ENCODE results near the gene CITED1.
"Not testable (repeated sequence)": the region's sequence is repeated elsewhere in the genome, so short reads cannot be mapped to it uniquely, and the experiment has no call there.

Gene CITED1, protein sequence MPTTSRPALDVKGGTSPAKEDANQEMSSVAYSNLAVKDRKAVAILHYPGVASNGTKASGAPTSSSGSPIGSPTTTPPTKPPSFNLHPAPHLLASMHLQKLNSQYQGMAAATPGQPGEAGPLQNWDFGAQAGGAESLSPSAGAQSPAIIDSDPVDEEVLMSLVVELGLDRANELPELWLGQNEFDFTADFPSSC

DNA sequence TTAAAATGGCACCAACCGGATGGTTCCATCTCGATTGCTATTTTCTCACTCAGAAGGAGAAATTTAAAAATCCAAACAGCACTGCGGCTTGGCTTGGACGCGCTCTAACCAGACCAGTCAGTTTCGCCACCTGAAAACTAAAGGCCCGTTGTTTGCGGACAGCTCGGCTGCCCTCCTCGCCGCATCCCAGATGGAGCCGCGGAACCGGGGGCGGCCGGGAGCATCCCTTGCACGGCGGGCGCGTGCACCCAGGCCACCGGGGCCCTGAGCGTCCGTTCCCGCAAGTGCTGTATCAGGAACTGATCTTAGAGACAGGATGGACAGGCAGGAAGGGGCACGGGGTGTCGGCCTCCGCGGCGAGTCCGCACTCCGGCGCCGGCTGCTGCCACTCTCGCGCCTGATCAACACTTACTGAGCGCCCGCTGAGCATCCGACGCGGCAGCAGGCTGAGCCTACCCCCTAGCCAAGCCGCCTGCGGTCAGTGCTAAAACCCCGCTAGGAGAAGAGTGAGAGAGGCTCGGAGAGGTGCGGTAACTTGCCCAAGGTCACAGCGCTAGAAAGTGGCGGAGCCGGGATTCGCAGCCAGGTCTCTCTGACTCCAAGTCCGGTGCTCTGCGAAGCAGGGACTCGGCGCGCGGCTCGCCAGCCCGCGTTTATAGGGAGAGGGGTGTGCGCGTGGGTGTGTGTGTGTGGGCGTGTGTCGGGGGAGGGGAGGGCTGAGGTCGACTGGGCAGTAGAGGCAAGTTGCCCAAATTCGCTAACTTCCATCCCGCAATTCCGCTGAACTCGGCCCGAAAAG lies at the start of gene CITED1:
Gene CITED1 (minus strand): TSS at position 629 of the 799 bp plus-strand sequence. CDS start 3,045 bp downstream, outside the sequence.
- peak in 1 of 2 experiments; percentile 48 for DNase-seq

DNA sequence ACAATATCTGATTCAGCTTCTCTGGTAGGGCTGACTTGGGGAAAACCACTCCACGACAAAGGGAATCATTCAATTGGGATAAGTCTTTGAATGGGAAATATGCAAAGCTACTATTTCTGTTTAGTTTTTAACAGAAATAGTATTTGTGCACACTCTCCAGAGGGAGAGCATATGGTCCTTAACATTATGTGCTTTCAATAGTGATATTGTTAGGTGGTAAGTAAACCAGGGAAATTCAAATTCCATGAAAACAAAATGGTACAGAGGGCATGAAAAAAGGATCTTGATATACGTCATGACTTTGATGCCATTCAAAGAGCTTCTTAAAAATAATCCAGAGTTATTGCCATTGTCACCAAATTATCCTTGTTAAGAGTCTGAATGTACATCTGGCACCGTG lies 47.1 kb upstream of the CITED1 start:
- DNase-seq = no peak

DNA sequence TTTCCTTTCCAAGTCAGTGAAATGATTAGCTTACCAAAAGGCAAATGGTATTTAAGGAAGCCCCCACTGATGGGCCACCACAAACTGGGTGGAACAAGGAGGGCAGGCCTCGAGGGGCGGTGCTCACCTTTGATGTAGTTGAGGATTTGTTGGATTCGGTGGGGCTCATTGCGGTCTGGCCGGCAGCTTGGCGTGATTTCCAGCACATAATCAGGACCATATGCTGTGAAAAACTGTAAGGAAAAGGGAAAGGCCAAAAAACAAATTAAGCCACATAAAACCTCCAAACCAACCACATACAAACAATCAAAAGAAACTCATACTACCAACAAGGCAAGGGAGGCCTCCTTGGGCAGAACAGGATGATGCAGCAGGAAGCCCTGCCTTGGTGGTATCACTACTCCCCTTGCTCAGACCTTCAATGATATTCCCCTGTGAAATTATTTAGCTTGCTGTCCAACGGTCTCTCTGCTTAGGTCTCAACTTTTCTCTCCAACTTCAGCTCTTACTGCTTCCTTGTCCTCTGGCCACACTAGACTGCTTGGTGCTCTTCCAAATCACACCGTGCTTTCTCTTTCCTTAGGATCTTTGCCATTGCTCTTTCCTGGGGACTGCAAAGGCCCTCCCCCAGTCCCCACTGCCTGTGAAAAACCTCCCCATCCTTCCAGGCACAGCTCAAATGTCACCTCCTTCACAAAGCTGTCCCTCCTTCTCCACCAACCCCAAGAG lies 46.1 kb upstream of the CITED1 start:
- DNase-seq = no peak

DNA sequence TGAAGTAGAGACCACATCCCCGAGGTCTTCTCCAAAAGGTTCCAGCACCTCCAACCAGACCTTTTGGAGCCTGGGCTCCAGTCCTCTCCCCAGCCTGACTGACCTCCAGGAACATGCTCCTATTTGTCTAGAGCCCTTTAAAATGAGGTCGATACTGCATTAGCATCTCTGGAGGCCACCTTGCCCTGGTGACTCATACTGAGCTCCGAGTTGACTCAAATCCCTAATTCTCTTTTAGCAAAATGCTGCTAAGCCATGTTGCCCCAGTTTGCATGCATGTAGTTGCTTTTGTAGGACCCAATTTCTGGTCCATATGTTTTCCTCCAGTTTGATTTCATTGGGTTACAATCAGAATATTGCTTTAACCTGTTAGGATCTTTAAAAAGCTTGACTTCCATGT lies 43.5 kb upstream of the CITED1 start:
- no peak for DNase-seq

DNA sequence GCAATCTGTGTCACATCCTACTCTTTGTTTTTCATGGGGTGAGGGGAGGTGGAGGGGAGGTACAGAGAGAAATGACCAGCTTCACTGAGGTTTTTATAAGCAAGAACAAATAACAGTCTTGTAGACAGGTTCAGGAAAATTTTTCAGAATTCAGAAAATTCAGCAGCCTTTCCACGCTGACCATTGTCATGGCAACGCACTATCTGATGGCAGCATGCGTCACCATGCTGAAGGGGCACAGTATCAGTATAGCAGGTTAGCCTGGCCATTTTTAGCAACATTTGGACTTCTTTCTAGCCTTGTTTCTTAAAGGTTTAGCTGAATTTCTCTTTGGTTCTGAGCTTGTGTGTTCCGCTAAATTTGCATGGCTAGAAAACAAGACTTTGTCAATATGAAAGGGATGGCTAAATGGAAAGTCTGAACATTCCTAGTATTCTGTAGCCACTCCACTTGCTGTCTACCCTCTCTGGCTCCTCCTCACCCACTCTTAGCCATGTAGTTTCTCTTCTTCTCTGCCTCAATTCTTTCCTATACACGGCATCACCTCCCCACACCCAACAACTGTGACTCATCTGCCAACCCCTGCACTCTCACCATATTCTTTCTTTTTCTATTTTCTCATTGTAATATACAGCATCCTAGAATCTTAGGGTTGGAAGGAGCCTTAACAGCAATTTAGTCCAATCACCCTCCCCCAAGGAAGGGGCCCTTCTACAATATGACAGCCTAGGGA lies 42.7 kb upstream of the CITED1 start:
- no peak for DNase-seq

DNA sequence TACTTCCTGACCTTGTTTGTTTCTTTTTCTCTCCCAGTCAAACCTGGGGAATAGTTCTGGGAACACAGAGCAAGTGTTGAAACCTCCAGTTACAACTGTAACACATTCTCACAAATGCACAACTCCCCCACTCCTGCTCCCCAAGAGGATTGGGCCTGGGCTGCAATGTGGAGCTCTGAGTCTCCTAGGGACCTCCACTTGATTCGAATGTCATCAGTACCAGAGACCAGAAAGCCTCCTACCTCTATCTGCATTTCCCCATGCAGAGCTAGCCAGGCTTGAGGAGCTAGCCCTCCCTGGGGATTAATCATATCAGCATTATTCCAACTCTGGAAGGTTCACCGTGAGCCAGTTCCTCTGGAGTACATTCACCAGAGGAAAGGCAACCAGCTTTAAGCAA lies 41.7 kb upstream of the CITED1 start:
- peak; percentile 27 to 49 for DNase-seq

DNA sequence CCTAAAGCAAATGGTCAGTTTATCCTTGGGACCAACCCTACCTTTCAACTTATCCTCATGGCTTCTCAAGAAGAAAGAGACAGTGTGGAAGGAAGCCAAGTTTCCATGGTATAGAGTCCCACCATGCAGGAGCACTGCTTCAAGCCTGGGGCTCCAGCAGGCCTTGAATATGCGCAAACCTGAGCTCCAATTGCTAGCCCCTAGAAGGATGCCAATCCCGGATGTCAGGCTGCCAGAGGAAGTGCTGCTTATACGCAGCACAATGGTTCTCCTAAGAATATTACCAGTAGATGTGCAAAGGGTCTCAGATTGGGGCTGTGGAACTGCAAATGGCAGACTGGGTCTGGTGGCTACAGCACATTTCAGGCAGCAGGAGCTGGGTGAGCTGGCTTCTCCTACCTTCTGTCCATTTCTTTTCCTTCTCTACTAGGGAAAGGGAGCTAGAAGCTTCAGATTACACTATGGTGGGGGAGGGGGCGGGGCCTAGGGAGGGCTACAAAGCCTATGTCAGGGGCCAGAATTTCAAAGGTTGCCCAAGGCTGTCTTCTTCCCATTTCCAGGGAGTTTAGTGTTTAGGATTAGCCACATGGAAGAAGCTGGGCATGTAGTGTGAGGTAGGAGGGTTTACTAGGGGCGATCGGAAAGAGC lies 40.7 kb upstream of the CITED1 start:
- DNase-seq = no peak

DNA sequence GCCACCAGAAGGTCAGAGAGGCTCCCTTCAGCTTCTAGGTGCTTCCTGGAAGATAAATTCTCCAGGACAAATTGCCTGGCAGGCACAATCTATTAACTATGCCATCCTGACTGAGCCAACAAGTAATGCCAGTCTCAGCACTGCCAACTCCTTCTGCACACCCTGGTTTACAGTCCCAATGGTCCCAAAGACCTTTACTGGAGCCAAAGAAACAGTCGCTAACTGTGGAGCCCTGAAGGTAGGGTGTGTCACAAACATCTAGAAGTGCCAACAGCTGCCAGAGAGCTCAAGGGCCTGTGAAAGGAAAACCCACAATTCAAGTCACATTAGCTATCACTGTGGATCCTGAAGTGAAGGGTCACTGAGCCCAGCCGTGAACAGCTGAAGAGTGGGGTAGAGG lies 34.9 kb upstream of the CITED1 start:
- no peak for DNase-seq

DNA sequence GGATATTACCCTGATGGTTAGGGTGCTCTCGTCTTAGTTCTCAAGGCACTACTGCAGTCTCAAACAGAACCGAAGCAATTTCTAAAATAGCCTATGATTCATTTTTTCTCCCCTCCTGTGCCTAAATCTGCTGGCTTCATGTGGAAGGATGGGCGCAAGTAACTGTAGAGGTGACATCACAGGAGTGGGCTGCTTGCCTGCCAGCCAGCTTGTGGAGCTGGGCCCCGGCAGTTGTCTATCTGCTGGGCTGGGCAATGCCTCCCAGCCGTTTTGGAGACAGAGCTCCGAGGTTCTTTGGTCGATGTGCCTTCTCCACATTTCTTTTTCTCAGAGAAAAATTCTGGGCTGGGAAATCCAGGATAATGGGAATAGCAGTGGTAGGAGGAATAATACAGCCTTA lies 34.3 kb upstream of the CITED1 start:
- no peak for DNase-seq

DNA sequence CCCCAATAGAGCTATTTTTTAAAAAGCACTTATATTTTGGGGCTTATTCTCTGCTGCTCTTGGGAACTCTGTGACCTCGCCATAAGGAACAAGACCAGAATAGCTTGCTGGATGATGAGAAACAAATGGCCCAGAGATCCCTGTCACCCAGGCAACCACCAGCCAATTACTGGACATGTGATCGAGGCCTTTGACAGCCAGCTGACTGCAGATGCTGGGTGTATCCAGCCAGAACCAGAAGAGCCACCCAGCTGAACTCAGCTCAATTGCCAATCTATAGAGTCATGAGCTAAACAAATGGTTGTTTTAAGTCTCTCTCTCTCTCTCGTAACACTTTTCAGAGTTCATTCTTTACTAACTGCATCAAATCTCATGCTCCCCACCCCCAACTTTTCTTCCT lies 24.4 kb upstream of the CITED1 start:
- no peak for DNase-seq

DNA sequence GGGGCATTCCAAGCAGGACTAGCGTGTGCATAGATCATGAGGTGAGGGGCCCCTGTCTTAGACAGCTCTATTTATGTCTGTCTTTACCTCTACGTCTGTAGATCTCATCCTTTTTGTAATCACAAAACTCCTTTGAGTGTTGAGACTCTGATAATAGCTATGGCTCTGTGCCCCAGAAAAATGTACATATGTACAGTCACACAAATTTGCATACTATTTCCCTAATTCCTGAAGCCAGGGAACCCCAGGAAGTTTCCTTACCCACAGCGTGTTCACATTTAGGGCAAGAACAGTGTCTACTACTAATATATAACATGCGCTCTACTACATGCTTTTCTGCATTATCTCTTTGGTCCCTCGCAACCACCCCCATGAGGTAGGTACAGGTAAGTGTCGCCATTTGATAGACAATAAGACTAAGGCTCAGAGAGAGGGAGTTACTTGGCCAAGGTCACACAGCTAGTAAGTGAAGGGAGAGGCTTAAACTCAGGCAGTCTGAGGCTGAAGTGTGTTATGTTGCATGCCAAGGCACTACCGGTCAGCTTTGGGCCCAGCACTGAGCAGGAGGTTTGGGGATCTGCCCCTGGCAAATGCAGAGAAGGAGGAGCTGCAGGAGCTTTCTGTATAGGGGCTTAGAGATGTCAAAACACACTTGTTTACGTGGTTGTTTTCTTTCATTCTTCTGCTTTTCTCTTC lies 21.0 kb upstream of the CITED1 start:
- peak in 1 of 2 experiments; percentile 39 for DNase-seq

DNA sequence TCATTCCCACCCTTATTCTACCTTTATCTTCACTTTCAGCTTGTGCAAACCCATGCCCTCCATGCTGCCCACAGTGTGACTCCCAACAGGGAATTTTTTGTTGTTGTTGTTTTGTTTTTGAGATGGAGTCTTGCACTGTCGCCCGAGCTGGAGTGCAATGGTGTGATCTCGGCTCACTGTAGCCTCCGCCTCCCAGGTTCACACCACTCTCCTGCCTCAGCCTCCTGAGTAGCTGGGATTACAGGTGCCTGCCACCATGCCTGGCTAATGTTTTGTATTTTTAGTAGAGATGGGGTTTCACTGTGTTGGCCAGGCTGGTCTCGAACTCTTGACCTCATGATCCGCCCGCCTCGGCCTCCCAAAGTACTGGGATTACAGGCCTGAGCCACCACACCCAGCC lies 13.9 kb upstream of the CITED1 start:
- not testable (repeated sequence) for DNase-seq

DNA sequence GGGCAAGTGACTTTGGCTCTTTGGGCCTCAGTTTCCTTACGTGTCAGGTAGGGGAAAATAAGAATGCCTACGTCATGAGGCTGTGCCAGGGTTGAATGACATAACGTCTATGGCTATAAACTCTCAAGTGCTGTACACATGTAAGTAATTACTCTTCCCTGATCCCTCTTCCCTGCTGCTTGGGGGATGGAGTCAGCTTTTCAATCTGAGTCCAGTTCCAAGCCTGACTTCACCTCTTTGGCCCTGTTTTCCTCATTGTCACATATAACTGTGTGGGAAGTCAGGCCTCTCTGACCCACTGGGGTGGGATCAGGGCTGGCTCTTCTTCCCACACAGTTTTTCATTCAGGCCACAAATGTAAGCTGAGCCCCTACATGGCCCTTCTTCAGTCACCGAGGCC lies 11.4 kb upstream of the CITED1 start:
- no peak for DNase-seq

DNA sequence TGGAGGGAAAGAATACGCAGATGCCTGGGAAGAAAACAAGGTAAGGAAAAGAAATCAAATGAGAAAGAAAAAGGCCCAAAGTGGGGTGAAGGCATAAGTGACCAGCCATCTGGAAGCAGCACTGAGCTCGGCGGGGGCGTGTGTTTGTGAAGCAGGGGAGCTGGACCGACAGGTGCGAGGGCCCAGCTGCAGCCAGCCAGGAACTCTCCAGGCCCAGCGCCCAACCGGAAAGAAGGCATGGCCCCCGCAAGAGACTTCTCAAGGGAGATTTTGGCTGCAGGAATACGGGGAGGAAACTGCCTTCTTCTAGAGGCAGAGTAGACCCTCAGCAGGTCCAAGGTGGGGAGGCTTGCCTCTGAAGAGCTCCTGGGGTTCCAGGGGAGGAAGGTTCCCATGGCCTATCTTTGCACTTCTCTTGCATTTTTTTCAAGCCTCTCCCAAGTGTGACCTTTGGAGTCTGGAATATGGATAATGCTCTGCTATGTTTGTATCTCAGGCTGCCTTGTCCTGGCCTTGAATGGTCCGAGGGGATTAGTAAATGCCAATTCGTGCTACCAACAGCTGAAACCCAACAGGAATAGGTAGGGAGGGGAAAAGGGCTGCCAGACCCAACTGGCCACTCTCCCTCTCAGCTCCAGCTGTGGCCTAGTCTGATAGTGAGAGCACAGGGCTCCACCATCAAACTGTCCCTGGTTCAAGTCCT lies 10.8 kb upstream of the CITED1 start:
- peak in 1 of 2 experiments; percentile 18 for DNase-seq

DNA sequence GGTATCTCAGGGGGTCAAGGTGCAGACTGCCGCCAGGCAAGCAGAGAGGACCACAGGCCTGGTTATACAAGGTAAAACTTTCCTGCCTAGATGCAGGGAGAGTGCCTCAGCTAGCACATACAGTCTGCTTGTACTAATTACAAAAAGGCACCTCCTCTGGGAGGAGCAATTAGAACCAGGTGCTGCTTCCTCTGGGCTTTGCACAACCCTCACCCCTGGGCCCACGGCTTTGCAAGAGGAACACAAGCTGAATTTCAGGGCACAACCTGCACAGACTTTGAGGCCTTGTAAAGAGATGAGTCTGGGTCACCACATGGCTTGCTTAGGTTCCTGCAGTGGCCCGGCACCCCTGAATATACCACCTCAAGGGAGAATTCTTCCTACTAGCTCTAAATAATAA lies 9.2 kb upstream of the CITED1 start:
- no peak for DNase-seq

DNA sequence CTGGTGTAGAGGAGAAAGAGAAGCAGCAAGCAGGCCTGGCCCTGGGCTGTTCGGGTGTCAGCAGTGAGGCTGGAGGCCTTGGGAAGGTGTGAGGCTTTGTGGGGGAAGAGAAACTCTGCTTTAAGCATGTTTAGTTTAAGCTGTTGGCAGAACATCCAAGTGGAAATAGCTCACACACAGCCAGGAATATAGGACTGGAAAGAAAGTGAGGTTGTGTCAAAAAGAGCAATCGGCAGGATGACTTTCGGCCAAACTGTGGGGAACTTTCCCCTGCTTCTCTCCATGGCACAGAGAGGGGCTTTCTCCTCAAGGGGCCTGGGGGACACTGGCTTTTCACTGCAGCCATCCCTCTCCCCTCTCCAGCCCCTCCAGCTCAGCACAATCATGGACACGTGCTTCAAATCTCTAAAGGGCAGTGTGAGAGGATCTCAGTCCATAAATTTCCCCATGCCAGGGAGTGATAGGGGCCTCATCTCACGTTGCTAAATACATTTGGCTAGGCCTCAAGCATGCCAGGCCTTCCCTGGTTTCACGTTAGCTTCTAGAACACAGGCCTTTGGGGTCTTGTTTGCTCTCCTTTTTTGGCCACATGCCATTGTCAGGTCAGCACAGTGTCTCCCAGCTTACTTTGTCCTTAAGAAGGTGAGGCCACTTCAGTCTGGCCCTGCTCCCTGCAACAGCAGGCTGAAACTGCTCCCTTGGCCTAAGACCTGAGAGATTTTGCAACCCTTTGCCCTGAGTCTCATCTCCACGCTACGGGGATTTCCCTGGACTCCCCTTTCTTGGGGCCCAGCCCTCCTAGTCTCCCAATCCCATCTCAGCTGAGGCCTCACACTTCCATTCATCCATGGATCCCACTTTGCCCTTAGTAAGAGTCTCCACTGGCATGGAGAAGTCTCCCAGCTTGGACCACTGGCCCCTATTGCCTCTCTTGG lies 8.3 kb upstream of the CITED1 start:
- DNase-seq = no peak

DNA sequence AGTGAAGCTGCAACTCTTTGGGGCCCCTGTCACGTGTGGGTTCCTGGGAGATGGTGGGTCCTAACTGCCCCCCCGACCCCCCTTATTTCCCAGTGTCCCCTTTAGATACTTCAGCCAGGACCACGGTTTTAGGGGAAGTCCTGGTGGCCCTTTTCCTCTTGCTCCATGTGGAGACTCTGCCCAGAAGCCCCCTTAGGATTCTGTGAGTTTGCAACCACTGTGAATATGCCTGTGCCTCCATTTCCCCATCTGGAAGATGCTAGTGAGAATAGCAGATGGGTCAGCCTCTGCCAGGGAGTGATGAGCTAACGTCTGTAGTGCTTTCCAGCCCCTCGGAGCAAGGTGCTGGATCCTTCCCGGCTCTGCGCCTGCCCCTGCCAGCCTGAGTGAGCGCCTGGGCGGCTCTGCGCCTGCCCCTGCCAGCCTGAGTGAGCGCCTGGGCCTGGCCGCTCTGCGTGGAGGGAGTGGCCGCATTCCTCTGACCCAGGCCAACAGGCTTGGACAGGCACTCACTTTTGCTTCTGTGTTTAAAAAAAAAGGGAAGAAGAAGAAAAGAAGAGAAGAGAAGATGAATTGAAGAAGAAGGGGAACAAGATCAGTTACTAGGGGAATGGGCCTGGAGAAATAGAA lies 6.7 kb upstream of the CITED1 start:
- no peak for DNase-seq

DNA sequence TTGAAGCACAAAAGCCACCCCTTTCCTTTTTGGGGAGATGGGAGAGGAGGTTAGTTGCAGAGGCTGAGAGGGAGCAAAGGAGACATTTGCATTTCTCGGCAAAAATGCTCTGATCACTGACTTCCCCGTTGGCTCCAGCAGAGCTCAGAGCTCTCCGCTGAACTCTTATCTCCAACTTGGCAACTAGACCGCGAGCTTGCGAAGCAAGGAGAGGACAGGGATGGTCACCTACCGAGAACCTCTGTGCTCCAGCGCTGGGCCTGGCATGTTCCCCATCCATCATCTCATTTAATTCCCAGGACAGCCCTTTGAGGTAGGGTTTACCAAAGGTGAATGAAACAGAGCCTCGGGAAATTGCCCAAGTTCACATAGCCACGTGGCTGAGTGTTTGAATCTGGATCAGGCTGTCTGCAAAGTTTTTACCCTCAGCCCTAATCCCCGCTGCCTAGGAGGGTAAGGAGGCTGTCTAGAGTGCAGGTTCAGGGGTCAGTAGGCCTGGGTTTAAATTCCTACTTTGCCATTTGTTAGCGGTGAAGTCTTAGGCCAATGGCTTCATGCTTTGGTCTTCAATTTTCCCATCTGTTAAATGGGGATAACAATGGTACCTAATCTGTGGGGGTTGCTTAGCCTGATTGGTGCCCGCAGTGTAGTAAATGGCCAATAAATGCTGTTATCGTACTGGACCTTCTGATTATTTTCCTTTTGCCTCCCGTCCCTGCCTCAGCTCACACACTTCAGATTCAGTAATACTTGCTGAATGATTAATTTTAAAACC lies 3.8 kb upstream of the CITED1 start:
- peak in 1 of 2 experiments; percentile 46 for DNase-seq
